ENCODE data around the gene PDCD2L.

The PDCD2L gene

DNA sequence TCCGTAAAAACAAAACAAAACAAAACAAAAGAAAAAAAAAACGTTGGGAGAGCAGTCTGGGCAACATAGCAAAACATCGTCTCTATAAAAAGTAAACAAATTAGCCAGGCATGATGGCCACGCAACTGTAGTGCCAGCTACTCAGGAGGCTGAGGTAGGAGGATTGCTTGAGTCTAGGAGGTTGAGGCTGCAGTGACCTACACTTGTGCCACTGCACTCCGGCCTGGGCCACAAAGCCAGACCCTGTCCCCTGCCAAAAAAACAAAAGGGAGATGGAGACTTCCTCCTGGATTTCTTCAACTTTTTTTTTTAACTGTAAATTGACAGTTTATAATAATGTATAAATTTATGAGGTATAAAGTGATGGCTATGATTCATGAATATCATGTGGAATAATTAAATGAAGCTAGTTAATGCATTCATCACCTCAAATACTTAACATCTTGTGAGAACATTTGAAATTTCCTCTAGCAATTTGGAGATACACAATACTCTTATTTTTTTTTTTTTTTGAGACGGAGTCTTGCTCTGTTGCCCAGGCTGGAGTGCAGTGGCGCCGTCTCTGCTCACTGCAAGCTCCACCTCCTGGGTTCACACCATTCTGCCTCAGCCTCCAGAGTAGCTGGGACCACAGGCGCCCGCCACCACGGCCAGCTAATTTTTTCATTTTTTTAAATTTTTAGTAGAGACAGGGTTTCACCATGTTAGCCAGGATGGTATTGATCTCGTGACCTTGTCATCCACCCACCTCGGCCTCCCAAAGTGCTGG is 1.9 kb downstream of the PDCD2L start:
- Histone ChIP-seq H3K9me3 (ENCODE audit: severe bottlenecking) (no peaks in the 10 kb centered on the region), H3K27ac (ENCODE audit: poor library complexity, severe bottlenecking) (no peak overlapping the region), H3K27me3 (ENCODE audit: insufficient read depth, poor library complexity, severe bottlenecking) (no peaks in the 10 kb centered on the region), H3K36me3 (ENCODE audit: low read depth) (peaks cover 27% of the 10 kb centered on the region), H3K4me1 (ENCODE audit: insufficient read depth, poor library complexity, severe bottlenecking) (no peaks in the 10 kb centered on the region), H3K4me3 (ENCODE audit: severe bottlenecking) (no peak overlapping the region)
- DNase-seq (ENCODE audit: low spot score) (no peak), ATAC-seq (ENCODE audit: low read depth) (no peak)
- TF ChIP-seq, protein P1, sequence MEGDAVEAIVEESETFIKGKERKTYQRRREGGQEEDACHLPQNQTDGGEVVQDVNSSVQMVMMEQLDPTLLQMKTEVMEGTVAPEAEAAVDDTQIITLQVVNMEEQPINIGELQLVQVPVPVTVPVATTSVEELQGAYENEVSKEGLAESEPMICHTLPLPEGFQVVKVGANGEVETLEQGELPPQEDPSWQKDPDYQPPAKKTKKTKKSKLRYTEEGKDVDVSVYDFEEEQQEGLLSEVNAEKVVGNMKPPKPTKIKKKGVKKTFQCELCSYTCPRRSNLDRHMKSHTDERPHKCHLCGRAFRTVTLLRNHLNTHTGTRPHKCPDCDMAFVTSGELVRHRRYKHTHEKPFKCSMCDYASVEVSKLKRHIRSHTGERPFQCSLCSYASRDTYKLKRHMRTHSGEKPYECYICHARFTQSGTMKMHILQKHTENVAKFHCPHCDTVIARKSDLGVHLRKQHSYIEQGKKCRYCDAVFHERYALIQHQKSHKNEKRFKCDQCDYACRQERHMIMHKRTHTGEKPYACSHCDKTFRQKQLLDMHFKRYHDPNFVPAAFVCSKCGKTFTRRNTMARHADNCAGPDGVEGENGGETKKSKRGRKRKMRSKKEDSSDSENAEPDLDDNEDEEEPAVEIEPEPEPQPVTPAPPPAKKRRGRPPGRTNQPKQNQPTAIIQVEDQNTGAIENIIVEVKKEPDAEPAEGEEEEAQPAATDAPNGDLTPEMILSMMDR (IDR thresholded peaks at IDR 0.05; ENCODE audit: poor library complexity, severe bottlenecking) = no peak

DNA sequence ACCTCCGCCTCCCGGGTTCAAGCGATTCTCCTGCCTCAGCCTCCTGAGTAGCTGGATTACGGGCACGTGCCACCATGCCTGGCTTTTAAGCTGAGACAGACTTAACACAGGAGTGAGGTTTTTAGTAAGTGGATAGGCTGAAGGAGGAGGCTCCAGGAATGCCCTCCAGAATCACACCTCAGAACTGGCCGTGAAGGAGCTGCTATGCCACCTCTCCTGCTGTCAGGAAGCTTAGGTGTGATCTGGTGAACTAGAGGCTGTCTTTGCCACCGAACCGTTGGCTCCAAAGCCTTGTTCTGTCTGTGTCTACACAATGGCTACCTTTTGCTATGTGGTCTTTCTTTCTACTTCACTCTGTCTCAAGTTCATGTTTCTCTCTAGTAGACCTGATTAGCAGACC is 4.2 kb downstream of the PDCD2L start:
- TF ChIP-seq, protein P1 (IDR thresholded peaks at IDR 0.05; ENCODE audit: poor library complexity, severe bottlenecking) = no peak
- Histone ChIP-seq H3K9me3 (ENCODE audit: severe bottlenecking) (no peaks in the 10 kb centered on the region), H3K27me3 (ENCODE audit: insufficient read depth, poor library complexity, severe bottlenecking) (no peaks in the 10 kb centered on the region), H3K36me3 (ENCODE audit: low read depth) (peaks cover 36% of the 10 kb centered on the region), H3K4me1 (ENCODE audit: insufficient read depth, poor library complexity, severe bottlenecking) (no peaks in the 10 kb centered on the region), H3K27ac (ENCODE audit: poor library complexity, severe bottlenecking) (no peak overlapping the region), H3K4me3 (ENCODE audit: severe bottlenecking) (no peak overlapping the region)
- ATAC-seq (ENCODE audit: low read depth) (no peak), DNase-seq (ENCODE audit: low spot score) (peak; percentile 9)

DNA sequence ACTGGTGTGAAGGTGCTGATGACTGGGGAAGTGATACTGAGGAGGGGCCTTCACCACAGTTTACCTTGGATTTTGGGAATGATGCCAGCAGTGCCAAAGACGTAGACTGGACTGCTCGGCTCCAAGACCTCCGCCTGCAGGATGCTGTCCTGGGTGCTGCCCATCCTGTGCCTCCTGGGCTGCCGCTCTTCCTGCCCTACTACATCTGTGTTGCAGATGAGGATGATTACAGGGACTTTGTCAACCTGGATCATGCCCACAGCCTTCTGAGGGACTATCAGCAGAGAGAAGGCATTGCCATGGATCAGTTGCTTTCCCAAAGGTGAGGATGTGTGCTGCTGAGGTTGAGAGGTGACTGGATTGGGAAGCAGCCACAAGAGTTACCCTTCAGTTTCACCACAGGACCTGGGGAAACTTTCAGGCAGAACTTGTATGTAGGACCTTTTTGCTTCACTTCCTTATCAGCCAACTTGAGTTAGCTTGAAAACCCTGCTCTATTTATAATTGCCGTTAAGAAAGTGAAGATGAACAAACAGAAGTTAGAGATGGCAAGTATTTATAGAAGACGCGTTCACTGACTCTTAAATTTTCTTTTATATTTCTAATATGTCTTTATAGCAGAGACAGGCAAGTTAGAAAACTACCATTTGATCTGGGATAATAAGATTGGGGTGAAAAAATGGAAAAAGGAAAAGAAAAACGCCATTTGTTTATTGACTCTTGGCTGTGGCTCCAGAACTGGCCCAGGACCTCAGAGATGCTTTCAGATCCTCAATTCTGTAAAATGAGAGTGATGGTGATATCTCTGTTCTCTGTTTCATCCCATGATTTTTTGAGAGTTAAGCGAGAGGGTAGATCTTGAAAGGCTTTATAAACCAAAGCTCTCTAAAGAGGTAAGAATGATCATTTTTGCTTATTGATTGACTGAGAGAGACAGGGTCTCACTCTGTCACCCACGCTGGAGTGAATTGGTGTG is 5.3 kb downstream of the PDCD2L start:
- no peak for ATAC-seq (ENCODE audit: low read depth)
- H3K36me3 ChIP-seq (ENCODE audit: low read depth) = peaks cover 42% of the 10 kb centered on the region
- H3K4me3 ChIP-seq (ENCODE audit: severe bottlenecking) = no peak overlapping the region
- TF ChIP-seq, protein P1 (IDR thresholded peaks at IDR 0.05; ENCODE audit: poor library complexity, severe bottlenecking) = no peak
- no peak overlapping the region for H3K27ac ChIP-seq (ENCODE audit: poor library complexity, severe bottlenecking)
- no peaks in the 10 kb centered on the region for H3K27me3 ChIP-seq (ENCODE audit: insufficient read depth, poor library complexity, severe bottlenecking)
- DNase-seq (ENCODE audit: low spot score) = peak; percentile 33
- no peaks in the 10 kb centered on the region for H3K4me1 ChIP-seq (ENCODE audit: insufficient read depth, poor library complexity, severe bottlenecking)
- no peaks in the 10 kb centered on the region for H3K9me3 ChIP-seq (ENCODE audit: severe bottlenecking)

DNA sequence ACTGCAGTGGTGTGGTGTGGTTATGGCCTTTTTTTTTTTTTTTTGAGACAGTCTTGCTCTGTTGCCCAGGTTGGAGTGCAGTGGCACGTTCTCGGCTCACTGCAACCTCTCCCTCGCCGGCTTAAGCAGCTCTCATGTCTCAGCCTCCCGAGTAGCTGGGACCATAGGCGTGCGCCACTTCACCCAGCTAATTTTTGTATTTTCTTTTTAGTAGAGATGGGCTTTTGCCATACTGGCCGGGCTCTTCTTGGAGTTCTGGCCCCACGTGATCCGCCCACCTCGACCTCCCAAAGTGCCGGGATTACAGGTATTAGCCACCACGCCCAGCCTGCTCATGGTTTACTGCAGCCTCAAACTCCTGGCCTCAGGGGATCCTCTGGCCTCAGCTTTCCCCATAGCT is 7.0 kb downstream of the PDCD2L start:
- Histone ChIP-seq H3K4me1 (ENCODE audit: insufficient read depth, poor library complexity, severe bottlenecking) (no peaks in the 10 kb centered on the region), H3K36me3 (ENCODE audit: low read depth) (peaks cover 60% of the 10 kb centered on the region), H3K9me3 (ENCODE audit: severe bottlenecking) (no peaks in the 10 kb centered on the region), H3K4me3 (ENCODE audit: severe bottlenecking) (no peak overlapping the region), H3K27me3 (ENCODE audit: insufficient read depth, poor library complexity, severe bottlenecking) (no peaks in the 10 kb centered on the region), H3K27ac (ENCODE audit: poor library complexity, severe bottlenecking) (no peak overlapping the region)
- TF ChIP-seq, protein P1 (IDR thresholded peaks at IDR 0.05; ENCODE audit: poor library complexity, severe bottlenecking) = no peak
- ATAC-seq (ENCODE audit: low read depth) (no peak), DNase-seq (ENCODE audit: low spot score) (peak; percentile 18)
